ENCODE measurements around the gene RAC3.

RAC3 gene

GRCh38 chr17:82058230-82058854 is 26.9 kb downstream of the RAC3 start:
- Histone ChIP-seq H3K27me3 (ENCODE audit: control insufficient read depth, insufficient read depth, low read length, poor library complexity, severe bottlenecking) (no peaks in the 10 kb centered on the region), H3K4me1 (ENCODE audit: control insufficient read depth, insufficient read depth, low read length) (no peaks in the 10 kb centered on the region), H3K27ac (ENCODE audit: insufficient read depth, low read depth, low read length, poor library complexity, severe bottlenecking) (no peak overlapping the region), H3K9me3 (ENCODE audit: control insufficient read depth, low read length) (no peaks in the 10 kb centered on the region), H3K36me3 (ENCODE audit: control insufficient read depth, insufficient read depth, low read length) (peaks cover 50% of the 10 kb centered on the region), H3K4me3 (ENCODE audit: insufficient read depth, low read depth, low read length) (no peak overlapping the region)
- WGBS, 2 experiments: 91 to 93% methylated on average over 17 of the region's 17 CpGs

- no peaks in the 10 kb centered on the region for H3K9me3 ChIP-seq (ENCODE audit: control insufficient read depth, low read length)
- no peak overlapping the region for H3K27ac ChIP-seq (ENCODE audit: insufficient read depth, low read depth, low read length, poor library complexity, severe bottlenecking)
- H3K4me1 ChIP-seq (ENCODE audit: control insufficient read depth, insufficient read depth, low read length): no peaks in the 10 kb centered on the region
- WGBS, 2 experiments: 95% methylated on average over 10 of the region's 10 CpGs
- H3K27me3 ChIP-seq (ENCODE audit: control insufficient read depth, insufficient read depth, low read length, poor library complexity, severe bottlenecking): no peaks in the 10 kb centered on the region
- peaks cover 46% of the 10 kb centered on the region for H3K36me3 ChIP-seq (ENCODE audit: control insufficient read depth, insufficient read depth, low read length)
- H3K4me3 ChIP-seq (ENCODE audit: insufficient read depth, low read depth, low read length): no peak overlapping the region
Observed at GRCh38 chr17:82058855-82059249, 27.4 kb downstream of the RAC3 start.

GRCh38 chr17:82059272-82060000 is 28.0 kb downstream of the RAC3 start:
- H3K9me3 ChIP-seq (ENCODE audit: control insufficient read depth, low read length): no peaks in the 10 kb centered on the region
- WGBS, 2 experiments: 93 to 94% methylated on average over 19 of the region's 19 CpGs
- no peak overlapping the region for H3K27ac ChIP-seq (ENCODE audit: insufficient read depth, low read depth, low read length, poor library complexity, severe bottlenecking)
- H3K27me3 ChIP-seq (ENCODE audit: control insufficient read depth, insufficient read depth, low read length, poor library complexity, severe bottlenecking): no peaks in the 10 kb centered on the region
- no peaks in the 10 kb centered on the region for H3K4me1 ChIP-seq (ENCODE audit: control insufficient read depth, insufficient read depth, low read length)
- H3K4me3 ChIP-seq (ENCODE audit: insufficient read depth, low read depth, low read length): no peak overlapping the region
- H3K36me3 ChIP-seq (ENCODE audit: control insufficient read depth, insufficient read depth, low read length): peaks cover 40% of the 10 kb centered on the region

- peaks cover 5% of the 10 kb centered on the region for H3K4me1 ChIP-seq (ENCODE audit: control insufficient read depth, insufficient read depth, low read length)
- no peak overlapping the region for H3K27ac ChIP-seq (ENCODE audit: insufficient read depth, low read depth, low read length, poor library complexity, severe bottlenecking)
- H3K9me3 ChIP-seq (ENCODE audit: control insufficient read depth, low read length): no peaks in the 10 kb centered on the region
- no peak overlapping the region for H3K4me3 ChIP-seq (ENCODE audit: insufficient read depth, low read depth, low read length)
- peaks cover 34% of the 10 kb centered on the region for H3K36me3 ChIP-seq (ENCODE audit: control insufficient read depth, insufficient read depth, low read length)
- whole genome bisulfite sequencing, 2 experiments: 94% methylated on average over 16 of the region's 16 CpGs
- no peaks in the 10 kb centered on the region for H3K27me3 ChIP-seq (ENCODE audit: control insufficient read depth, insufficient read depth, low read length, poor library complexity, severe bottlenecking)
Observed at GRCh38 chr17:82060001-82060380, 28.5 kb downstream of the RAC3 start.

- Histone ChIP-seq H3K4me1 (ENCODE audit: control insufficient read depth, insufficient read depth, low read length) (peaks cover 5% of the 10 kb centered on the region), H3K27ac (ENCODE audit: insufficient read depth, low read depth, low read length, poor library complexity, severe bottlenecking) (no peak overlapping the region), H3K36me3 (ENCODE audit: control insufficient read depth, insufficient read depth, low read length) (peaks cover 30% of the 10 kb centered on the region), H3K9me3 (ENCODE audit: control insufficient read depth, low read length) (no peaks in the 10 kb centered on the region), H3K27me3 (ENCODE audit: control insufficient read depth, insufficient read depth, low read length, poor library complexity, severe bottlenecking) (no peaks in the 10 kb centered on the region), H3K4me3 (ENCODE audit: insufficient read depth, low read depth, low read length) (no peak overlapping the region)
- 91 to 93% methylated on average over 14 of the region's 14 CpGs for WGBS, 2 experiments
Observed at GRCh38 chr17:82060614-82061013, 29.1 kb downstream of the RAC3 start.

- Histone ChIP-seq H3K27ac (ENCODE audit: insufficient read depth, low read depth, low read length, poor library complexity, severe bottlenecking) (no peak overlapping the region), H3K27me3 (ENCODE audit: control insufficient read depth, insufficient read depth, low read length, poor library complexity, severe bottlenecking) (no peaks in the 10 kb centered on the region), H3K36me3 (ENCODE audit: control insufficient read depth, insufficient read depth, low read length) (peaks cover 23% of the 10 kb centered on the region), H3K9me3 (ENCODE audit: control insufficient read depth, low read length) (no peaks in the 10 kb centered on the region), H3K4me3 (ENCODE audit: insufficient read depth, low read depth, low read length) (no peak overlapping the region), H3K4me1 (ENCODE audit: control insufficient read depth, insufficient read depth, low read length) (peaks cover 5% of the 10 kb centered on the region)
- WGBS, 2 experiments: 95% methylated on average over 34 of the region's 34 CpGs
Observed at GRCh38 chr17:82061047-82061925, 29.8 kb downstream of the RAC3 start.

- no peak overlapping the region for H3K4me3 ChIP-seq (ENCODE audit: insufficient read depth, low read depth, low read length)
- no peak overlapping the region for H3K27ac ChIP-seq (ENCODE audit: insufficient read depth, low read depth, low read length, poor library complexity, severe bottlenecking)
- peaks cover 13% of the 10 kb centered on the region for H3K36me3 ChIP-seq (ENCODE audit: control insufficient read depth, insufficient read depth, low read length)
- no peaks in the 10 kb centered on the region for H3K27me3 ChIP-seq (ENCODE audit: control insufficient read depth, insufficient read depth, low read length, poor library complexity, severe bottlenecking)
- H3K4me1 ChIP-seq (ENCODE audit: control insufficient read depth, insufficient read depth, low read length): peaks cover 5% of the 10 kb centered on the region
- WGBS, 2 experiments: 94% methylated on average over 24 of the region's 24 CpGs
- H3K9me3 ChIP-seq (ENCODE audit: control insufficient read depth, low read length): no peaks in the 10 kb centered on the region
Observed at GRCh38 chr17:82062076-82062983, 30.9 kb downstream of the RAC3 start.

- 95 to 96% methylated on average over 9 of the region's 9 CpGs for WGBS, 2 experiments
- Histone ChIP-seq H3K27me3 (ENCODE audit: control insufficient read depth, insufficient read depth, low read length, poor library complexity, severe bottlenecking) (no peaks in the 10 kb centered on the region), H3K36me3 (ENCODE audit: control insufficient read depth, insufficient read depth, low read length) (peaks cover 7% of the 10 kb centered on the region), H3K4me1 (ENCODE audit: control insufficient read depth, insufficient read depth, low read length) (peaks cover 5% of the 10 kb centered on the region), H3K4me3 (ENCODE audit: insufficient read depth, low read depth, low read length) (no peak overlapping the region), H3K9me3 (ENCODE audit: control insufficient read depth, low read length) (no peaks in the 10 kb centered on the region), H3K27ac (ENCODE audit: insufficient read depth, low read depth, low read length, poor library complexity, severe bottlenecking) (no peak overlapping the region)
Observed at GRCh38 chr17:82062984-82063368, 31.5 kb downstream of the RAC3 start.

GRCh38 chr17:82063424-82064415 is 32.2 kb downstream of the RAC3 start:
- no peaks in the 10 kb centered on the region for H3K9me3 ChIP-seq (ENCODE audit: control insufficient read depth, low read length)
- WGBS, 2 experiments: 92% methylated on average over 20 of the region's 20 CpGs
- H3K36me3 ChIP-seq (ENCODE audit: control insufficient read depth, insufficient read depth, low read length): peaks cover 6% of the 10 kb centered on the region
- H3K4me1 ChIP-seq (ENCODE audit: control insufficient read depth, insufficient read depth, low read length): peaks cover 5% of the 10 kb centered on the region
- H3K27me3 ChIP-seq (ENCODE audit: control insufficient read depth, insufficient read depth, low read length, poor library complexity, severe bottlenecking): no peaks in the 10 kb centered on the region
- H3K27ac ChIP-seq (ENCODE audit: insufficient read depth, low read depth, low read length, poor library complexity, severe bottlenecking): no peak overlapping the region
- H3K4me3 ChIP-seq (ENCODE audit: insufficient read depth, low read depth, low read length): no peak overlapping the region
